Endothelial cell of umbilical vein (primary cell): ENCODE results near the gene SLC49A3. TPM values are rescaled to one million over a fixed set of nuclear protein-coding genes. Genes with fewer than 3 reads are reported as not detected.

ENCODE experiments used
- BruUV-seq: library from RNA; stranded (reverse); fragments of 400-500 nt; replicated peaks from 2 replicates; lab custom pipeline; 2021; lab: Mats Ljungman, UMichigan
- CTCF ChIA-PET: fragments of 300-600, 350-600 bp; sonication (Branson Sonifier 250); formaldehyde crosslinking; loops from one replicate; lab custom pipeline; 2021; ENCODE audit warnings: antibody characterized with exemption, inconsistent platforms; lab: Charles Lee
- POLR2A ChIA-PET: fragments of 300-600, 350-600 bp; sonication (Branson Sonifier 250); formaldehyde crosslinking; loops from one replicate; lab custom pipeline; 2021; ENCODE audit warnings: antibody characterized with exemption, inconsistent platforms; lab: Charles Lee
- DNase-seq: peaks from one replicate; pipeline ENCODE4 v3.0.0-alpha.2; 2011; ENCODE audit warnings: low read depth, low spot score
- FAIRE-seq: peaks from 2 replicates; lab custom pipeline; 2011; peaks lifted over from hg19 to GRCh38; lab: Jason Lieb, UNC
- H2AFZ ChIP-seq: 2 replicates; pipeline ENCODE4 v1.6.0; 2012; ENCODE audit warnings: low read depth, low read length, control low read depth, inconsistent platforms
- H3K27ac ChIP-seq: 2 replicates; pipeline ENCODE4 v1.5.1; 2011; ENCODE audit warnings: low read depth, mild to moderate bottlenecking, control low read depth, low read length, moderate library complexity; ENCODE audit not compliant: insufficient read depth
- H3K27me3 ChIP-seq, 2 experiments: 2 replicates each; pipeline versions ENCODE4 v1.6.0 to v1.6.1; 2011; ENCODE audit warnings: low read length in 2 of 2, mixed read lengths in 1 of 2; ENCODE audit not compliant: control insufficient read depth in 2 of 2, insufficient read depth in 2 of 2
- H3K36me3 ChIP-seq, 2 experiments: 2 replicates in 1 of 2; 3 replicates in 1 of 2; pipeline ENCODE4 v1.5.1; 2011; ENCODE audit warnings: low read length in 2 of 2, mild to moderate bottlenecking in 1 of 2, moderate library complexity in 1 of 2; ENCODE audit not compliant: control insufficient read depth in 2 of 2, insufficient read depth in 2 of 2; ENCODE audit errors: extremely low read depth in 1 of 2
- H3K4me1 ChIP-seq: 3 replicates; pipeline ENCODE4 v1.5.1; 2011; ENCODE audit warnings: mild to moderate bottlenecking, low read length; ENCODE audit not compliant: control insufficient read depth, insufficient read depth; ENCODE audit errors: extremely low read depth
- H3K4me2 ChIP-seq: 2 replicates; pipeline ENCODE4 v1.6.1; 2011; ENCODE audit warnings: low read length, control low read depth, mixed read lengths; ENCODE audit not compliant: insufficient read depth
- H3K4me3 ChIP-seq, 3 experiments: fragments of 200-600 bp in 1 of 3; sonication (generic), shearing (Covaris generic) in 1 of 3; replicated peaks in 1 of 3; 2 replicates each; pipeline ENCODE4 v1.5.1; 2011 to 2016; ENCODE audit warnings: control low read depth in 3 of 3, low read length in 3 of 3, mild to moderate bottlenecking in 2 of 3, inconsistent platforms in 1 of 3, low read depth in 1 of 3, moderate library complexity in 1 of 3; ENCODE audit not compliant: insufficient read depth in 1 of 3
- H3K79me2 ChIP-seq: 2 replicates; pipeline ENCODE4 v1.6.0; 2012; ENCODE audit warnings: low read length, inconsistent platforms; ENCODE audit not compliant: control insufficient read depth, insufficient read depth
- H3K9ac ChIP-seq: replicated peaks from 2 replicates; pipeline ENCODE3; 2011; ENCODE audit warnings: low read length, control low read depth; ENCODE audit not compliant: insufficient read depth; ENCODE audit errors: extremely low read depth
- H3K9me1 ChIP-seq: replicated peaks from 3 replicates; pipeline ENCODE4 v1.6.0; 2011; ENCODE audit warnings: mild to moderate bottlenecking, low read length; ENCODE audit not compliant: control insufficient read depth, insufficient read depth; ENCODE audit errors: extremely low read depth
- H3K9me3 ChIP-seq: replicated peaks from 2 replicates; pipeline ENCODE4 v1.5.1; 2012; ENCODE audit warnings: low read length, inconsistent platforms; ENCODE audit not compliant: control insufficient read depth, insufficient read depth
- H4K20me1 ChIP-seq: replicated peaks from 2 replicates; pipeline ENCODE3; 2011; ENCODE audit warnings: mild to moderate bottlenecking, low read length; ENCODE audit not compliant: control insufficient read depth, insufficient read depth; ENCODE audit errors: extremely low read depth
- CTCF ChIP-seq, 2 donors: IDR thresholded peaks; 1 replicate in 1 of 2; 2 replicates in 1 of 2; pipeline ENCODE4 v1.5.1; 2011; ENCODE audit warnings: low read length in 2 of 2, mild to moderate bottlenecking in 2 of 2, moderate library complexity in 2 of 2, control low read depth in 1 of 2, inconsistent platforms in 1 of 2, low read depth in 1 of 2; ENCODE audit not compliant: insufficient read depth in 1 of 2; ENCODE audit errors: extremely low read depth in 1 of 2
- EZH2 ChIP-seq: IDR thresholded peaks from 2 replicates; pipeline ENCODE4 v1.6.1; 2012; ENCODE audit warnings: borderline replicate concordance, low read depth, mild to moderate bottlenecking, moderate library complexity, low read length, inconsistent platforms; ENCODE audit not compliant: severe bottlenecking
- FOS ChIP-seq: IDR thresholded peaks from 2 replicates; pipeline ENCODE4 v1.6.1; 2011; ENCODE audit warnings: mild to moderate bottlenecking, low read length, moderate library complexity, borderline replicate concordance; ENCODE audit not compliant: insufficient read depth
- GATA2 ChIP-seq: IDR thresholded peaks from 2 replicates; pipeline ENCODE4 v1.7.0; 2011; ENCODE audit warnings: low read depth, mild to moderate bottlenecking, moderate library complexity, mixed read lengths, low read length; ENCODE audit not compliant: insufficient read length, insufficient read depth
- JUN ChIP-seq: IDR thresholded peaks from 2 replicates; pipeline ENCODE4 v1.6.1; 2011; ENCODE audit warnings: borderline replicate concordance, low read depth; ENCODE audit not compliant: insufficient read length, insufficient read depth
- MAX ChIP-seq: IDR thresholded peaks from 2 replicates; pipeline ENCODE4 v1.6.1; 2011; ENCODE audit not compliant: insufficient read depth, insufficient read length
- POLR2A ChIP-seq: IDR thresholded peaks from 2 replicates; pipeline ENCODE4 v1.6.1; 2012; ENCODE audit warnings: low read depth, mild to moderate bottlenecking, control low read depth, low read length
- POLR2AphosphoS5 ChIP-seq: IDR thresholded peaks from 2 replicates; pipeline ENCODE4 v1.6.1; 2012; ENCODE audit warnings: low read depth, mild to moderate bottlenecking, control low read depth, low read length, moderate library complexity; ENCODE audit not compliant: insufficient read depth
- dilution Hi-C: fragments of 300-500 bp; cut with MboI; formaldehyde crosslinking; loops from one replicate; pipeline ENCODE4 v1.15.0; 2019; ENCODE audit warnings: low sequenced_read_pairs; ENCODE audit not compliant: extremely low pct_ligation_motif_present
- intact Hi-C: fragments of 100-400 bp; cut with micrococcal nuclease; formaldehyde crosslinking; loops from one replicate; pipeline ENCODE4 v1.10.0; 2022
- polyA plus RNA-seq, 4 experiments: library from polyadenylated mRNA; depleted of rRNA in 3 of 4; stranded (reverse) in 3 of 4; unstranded in 1 of 4; fragments of >200 nt; gene quantifications; 2 replicates each; pipeline versions ENCODE4 v1.2.1 to v1.2.3, GENCODE V29; 2011 to 2012; ENCODE audit warnings: missing spikeins in 1 of 4
- total RNA-seq: library from RNA; stranded (reverse); gene quantifications from 2 replicates; pipeline ENCODE4 v1.2.3, GENCODE V29; 2021

SLC49A3 gene
- total and polyA plus RNA-seq, 2 donors (not counting 3 experiments of a cell fraction or from before 2014, with no cell fraction given), result 4.2 to 11.5 TPM

GRCh38 chr4:730511-730910 is 41.6 kb upstream of the SLC49A3 start:
- intact Hi-C loops, result no loop called here

More at GRCh38 chr4:730511-730910, 41.6 kb upstream of the SLC49A3 start:
- H3K9ac ChIP-seq, result no peak overlapping the region
- H3K9me1 ChIP-seq, result no peaks in the 10 kb centered on the region
- ChIA-PET CTCF (no interaction called here), POLR2A (no interaction called here)
- no peak overlapping the region for H3K27ac ChIP-seq
- dilution Hi-C loops, result no loop called here
- FAIRE-seq (no peak), DNase-seq (no peak)
- no peak overlapping the region for H2AFZ ChIP-seq
- no TSS peak for BruUV-seq
- H4K20me1 ChIP-seq, result peaks cover 5% of the 10 kb centered on the region
- peaks cover 35% of the 10 kb centered on the region for H3K79me2 ChIP-seq
- H3K4me1 ChIP-seq, result peaks cover 21% of the 10 kb centered on the region
- TF ChIP-seq POLR2A (no peak), JUN (no peak), FOS (no peak), POLR2AphosphoS5 (no peak), GATA2 (no peak), EZH2 (no peak), CTCF (IDR thresholded peaks at IDR 0.05; ENCODE audit: extremely low read depth in 1 of 2, insufficient read depth in 1 of 2, low read depth in 1 of 2, low read length in 2 of 2) (no peak), MAX (no peak)
- H3K27me3 ChIP-seq, result no peaks in the 10 kb centered on the region
- peaks cover 12 to 34% of the 10 kb centered on the region in 2 experiments for H3K36me3 ChIP-seq
- no peak overlapping the region for H3K4me3 ChIP-seq
- H3K4me2 ChIP-seq, result no peak overlapping the region
- H3K9me3 ChIP-seq, result no peaks in the 10 kb centered on the region
